HT1080 (cell line): Measurements from ENCODE around the gene TBCB. TPM values are rescaled to one million over a fixed set of nuclear protein-coding genes. Genes with fewer than 3 reads are reported as not detected.
"Not testable (repeated sequence)": the region's sequence is repeated elsewhere in the genome, so short reads cannot be mapped to it uniquely, and the experiment has no call there.

Source experiments
- DNase-seq: peaks from one replicate; pipeline ENCODE4 v3.0.0-alpha.2; 2015; ENCODE audit warnings: low read depth
- total RNA-seq: library from RNA; depleted of rRNA; stranded (reverse); fragments of >200 nt; shearing (Covaris generic); gene quantifications from 2 replicates; pipeline ENCODE4 v1.2.3, GENCODE V29; 2014

The TBCB gene
- total RNA-seq, 1 experiment from 2014 or later: 193 TPM

DNA sequence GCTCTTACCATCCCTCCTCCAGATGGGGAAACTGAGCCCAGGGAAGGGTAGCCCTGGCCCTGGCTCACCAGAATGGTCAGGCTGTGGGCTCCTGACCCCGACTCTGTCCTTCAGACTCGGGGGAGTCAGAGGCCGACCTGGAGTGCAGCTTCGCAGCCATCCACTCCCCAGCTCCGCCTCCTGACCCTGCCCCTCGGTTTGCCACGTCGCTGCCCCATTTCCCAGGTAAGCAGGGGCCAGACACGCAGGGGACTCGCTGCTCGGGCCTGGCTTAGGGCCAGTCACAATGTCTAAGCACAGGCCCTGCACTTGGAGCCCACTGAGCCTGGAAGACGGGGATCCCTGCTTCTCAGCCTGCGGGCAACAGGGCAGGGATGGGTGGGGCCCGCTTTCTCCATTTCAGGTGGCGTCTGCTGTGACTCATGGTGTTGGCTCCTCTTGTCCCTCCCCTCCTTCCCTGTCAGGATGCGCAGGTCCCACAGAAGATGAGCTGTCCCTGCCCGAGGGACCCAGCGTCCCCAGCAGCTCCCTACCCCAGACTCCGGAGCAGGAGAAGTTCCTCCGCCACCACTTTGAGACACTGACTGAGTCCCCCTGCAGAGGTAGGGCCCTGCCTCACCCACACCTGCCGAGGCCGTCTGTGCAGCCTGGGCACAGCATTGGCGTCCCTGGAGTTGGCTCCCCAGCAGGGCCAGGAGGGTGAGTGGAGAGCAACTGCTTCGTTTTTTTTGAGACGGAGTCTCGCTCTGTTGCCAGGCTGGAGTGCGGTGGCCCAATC, 13.5 kb upstream of the TBCB start:
- DNase-seq: no peak

GRCh38 chr19:36103040-36103626, 12.1 kb upstream of the TBCB start:
- no peak for DNase-seq

- DNase-seq: no peak
Measured at GRCh38 chr19:36103842-36104552, 11.3 kb upstream of the TBCB start.

- no peak for DNase-seq
Measured at GRCh38 chr19:36106441-36106840, 8.8 kb upstream of the TBCB start.

- no peak for DNase-seq
Measured at GRCh38 chr19:36106991-36107390, 8.3 kb upstream of the TBCB start.

- no peak for DNase-seq
Measured at GRCh38 chr19:36108684-36109083, 6.6 kb upstream of the TBCB start.

GRCh38 chr19:36110487-36111199, 4.6 kb upstream of the TBCB start, which contains the start of gene OVOL3:
Gene OVOL3, plus strand, starts transcription at chr19:36111143. Its CDS starts 60 bp downstream, at chr19:36111203.
- no peak for DNase-seq

DNA sequence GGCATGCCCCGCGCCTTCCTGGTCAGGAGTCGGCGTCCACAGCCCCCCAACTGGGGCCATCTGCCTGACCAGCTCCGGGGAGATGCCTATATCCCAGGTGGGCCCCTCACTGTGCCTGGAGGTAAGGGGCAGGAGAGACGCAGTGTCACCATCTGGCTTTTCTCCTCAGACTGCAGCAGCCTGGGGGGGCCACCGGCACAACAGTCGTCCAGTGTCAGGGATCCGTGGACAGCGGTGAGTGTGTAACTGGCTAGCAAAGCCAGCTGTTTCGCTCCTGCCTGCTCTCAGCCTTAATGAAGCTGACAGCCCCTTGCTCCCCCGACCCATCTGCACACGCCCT, 4.1 kb upstream of the TBCB start:
- DNase-seq: no peak

GRCh38 chr19:36112678-36113077, 2.6 kb upstream of the TBCB start:
- no peak for DNase-seq

GRCh38 chr19:36113425-36113824, 1.8 kb upstream of the TBCB start:
- no peak for DNase-seq

DNA sequence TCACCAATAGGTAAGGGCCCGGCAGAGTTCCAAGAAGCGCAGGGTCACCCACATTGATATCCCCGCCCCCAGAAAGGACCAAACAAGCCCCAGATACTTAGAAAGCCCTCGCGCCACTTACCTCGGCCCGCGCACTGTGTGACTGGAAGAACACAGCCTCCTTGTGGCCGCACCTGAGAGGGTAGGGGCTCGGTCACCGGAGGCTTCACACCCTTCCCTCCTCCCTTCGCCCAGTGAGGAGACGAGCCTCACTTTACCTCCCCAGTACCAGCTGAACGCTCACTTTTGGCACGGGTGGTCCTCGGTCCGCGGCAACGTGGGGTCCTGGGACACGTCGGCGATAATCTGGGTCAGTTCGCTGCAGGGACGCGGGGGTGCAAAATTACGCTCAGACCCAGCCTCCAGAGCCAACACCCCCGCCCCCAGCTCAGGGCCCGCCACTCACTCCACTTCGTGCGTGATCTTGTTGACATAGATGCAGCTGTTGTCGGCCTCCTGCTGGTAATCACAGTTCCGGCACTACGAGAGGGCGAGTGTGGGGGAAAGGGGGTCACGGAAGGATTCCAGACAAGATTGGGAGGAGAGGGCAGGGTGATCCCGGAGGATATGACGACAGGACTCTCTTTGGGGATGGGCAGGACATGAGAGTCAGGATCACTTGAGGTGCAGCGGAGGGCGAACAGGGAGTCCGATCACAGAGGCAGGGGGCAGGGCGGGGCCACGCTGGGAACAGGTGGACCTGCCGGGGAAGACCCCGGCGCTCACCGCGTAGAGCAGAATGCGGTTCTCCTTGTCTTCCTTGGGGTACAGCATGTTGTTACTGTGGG, 1.2 kb upstream of the TBCB start:
- DNase-seq: peak; percentile 21

DNA sequence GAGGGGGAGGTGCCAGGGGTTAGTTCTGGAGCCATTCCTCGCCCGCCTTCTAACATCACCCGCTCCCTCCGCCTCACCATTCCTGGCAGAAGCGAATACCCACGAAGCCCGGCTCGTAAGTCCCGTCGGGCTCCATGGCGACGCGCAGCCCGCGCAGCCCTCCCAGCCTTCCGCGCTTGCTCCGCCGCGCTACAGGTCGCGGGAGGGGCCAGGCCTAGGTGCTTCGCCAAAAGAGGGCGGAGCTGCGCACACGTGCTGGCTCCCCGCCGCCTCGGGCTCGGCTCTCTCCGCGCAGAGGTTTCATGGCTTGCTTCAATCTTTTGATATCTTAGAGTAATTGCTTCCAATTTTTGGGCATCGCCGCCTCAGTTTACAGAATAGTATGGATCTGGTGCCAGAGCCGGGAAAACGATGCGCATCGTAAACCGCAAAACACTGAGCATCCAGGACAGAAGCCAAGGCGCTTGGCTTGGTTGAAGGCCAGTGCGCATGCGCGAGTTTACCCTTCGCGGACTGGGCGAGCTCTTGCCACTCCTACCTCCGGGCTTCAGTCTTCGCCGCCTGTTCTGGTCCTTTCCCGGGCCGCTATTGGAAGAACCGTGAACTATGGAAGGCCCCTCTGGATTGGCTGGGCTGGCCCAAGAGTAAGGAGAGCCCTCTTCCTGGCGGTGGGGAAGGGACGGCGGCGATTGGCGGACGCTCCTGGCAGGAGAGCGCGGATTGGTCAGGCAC, 381 bp upstream of the TBCB start, which contains the start of gene POLR2I:
POLR2I (minus strand) TSS at position 155 of the 732 bp plus-strand sequence; CDS start at position 136, 19 bp downstream.
- peak; percentile 100 for DNase-seq

- no peak for DNase-seq
Measured at GRCh38 chr19:36116344-36116637, 1.0 kb downstream of the TBCB start.

DNA sequence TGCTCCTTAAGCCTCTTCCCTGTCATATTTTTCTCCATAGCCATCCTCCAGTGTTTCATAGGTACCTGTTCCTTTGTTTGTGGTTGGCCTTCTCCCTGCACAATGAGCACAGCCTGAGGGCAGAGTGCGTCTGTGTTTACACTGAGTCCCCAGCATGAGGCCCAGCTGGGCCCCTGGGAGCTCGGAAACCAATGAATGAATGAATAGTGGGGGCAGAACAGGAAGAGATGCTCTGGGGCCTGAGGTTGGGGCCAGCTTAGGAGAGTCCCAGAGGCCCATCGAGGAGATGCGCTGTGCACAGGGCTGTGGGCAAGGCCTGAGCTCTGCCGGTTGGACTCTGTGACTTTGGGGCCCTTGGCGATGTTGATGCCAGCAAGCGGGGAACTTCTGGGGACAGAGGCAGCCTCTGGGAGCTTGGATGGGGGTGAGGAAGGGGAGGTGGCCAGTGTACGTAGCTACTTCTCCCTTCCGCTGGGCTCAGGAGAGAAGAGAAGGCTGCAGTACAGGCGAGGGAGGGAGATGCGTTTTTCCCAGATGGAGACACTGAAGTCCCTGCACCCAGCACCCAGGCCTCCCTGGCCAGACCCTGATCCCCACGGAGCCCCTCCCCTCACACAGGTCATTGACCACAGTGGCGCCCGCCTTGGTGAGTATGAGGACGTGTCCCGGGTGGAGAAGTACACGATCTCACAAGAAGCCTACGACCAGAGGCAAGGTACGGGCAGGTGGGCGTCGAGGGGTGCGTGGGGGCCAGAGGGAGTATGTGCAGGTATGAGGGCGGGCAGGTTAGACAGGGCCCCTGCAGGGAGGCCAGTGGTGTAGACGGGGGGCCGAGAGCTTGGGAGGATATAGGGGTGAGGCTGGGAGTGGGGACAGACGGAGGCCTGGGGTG, 5.1 kb downstream of the TBCB start:
- no peak for DNase-seq

- DNase-seq: no peak
Measured at GRCh38 chr19:36120984-36121358, 5.7 kb downstream of the TBCB start.

GRCh38 chr19:36121486-36122124, 6.3 kb downstream of the TBCB start:
- DNase-seq: no peak

- DNase-seq: no peak
Measured at GRCh38 chr19:36125557-36125956, 10.3 kb downstream of the TBCB start.

GRCh38 chr19:36128392-36128736, 13.1 kb downstream of the TBCB start:
- DNase-seq: no peak

- DNase-seq: not testable (repeated sequence)
Measured at GRCh38 chr19:36131221-36131620, 16.0 kb downstream of the TBCB start.
